ENCODE results near the gene SLC25A43.

The SLC25A43 gene

GRCh38 chrX:119442286-119442685 lies 43.1 kb downstream of the SLC25A43 start:
- TF ChIP-seq CTCF (IDR thresholded peaks at IDR 0.05; ENCODE audit: low read depth, low read length, missing control alignments): no peak
- no peak for DNase-seq (ENCODE audit: extremely low read depth, low read depth)
- H3K4me3 ChIP-seq (replicated peaks; ENCODE audit: low read depth, low read length): no peak overlapping the region

- H3K4me3 ChIP-seq (replicated peaks; ENCODE audit: low read depth, low read length): no peak overlapping the region
- no peak for DNase-seq (ENCODE audit: extremely low read depth, low read depth)
- TF ChIP-seq CTCF (IDR thresholded peaks at IDR 0.05; ENCODE audit: low read depth, low read length, missing control alignments): no peak
Observed at GRCh38 chrX:119453202-119453601, 54.1 kb downstream of the SLC25A43 start.

- DNase-seq (ENCODE audit: extremely low read depth, low read depth): no peak
- no peak for TF ChIP-seq CTCF (IDR thresholded peaks at IDR 0.05; ENCODE audit: low read depth, low read length, missing control alignments)
Observed at GRCh38 chrX:119455264-119455663, 56.1 kb downstream of the SLC25A43 start.

GRCh38 chrX:119459181-119459580 lies 60.0 kb downstream of the SLC25A43 start:
- no peak for DNase-seq (ENCODE audit: extremely low read depth, low read depth)
- TF ChIP-seq CTCF (IDR thresholded peaks at IDR 0.05; ENCODE audit: low read depth, low read length, missing control alignments): no peak
- no peak overlapping the region for H3K4me3 ChIP-seq (replicated peaks; ENCODE audit: low read depth, low read length)

More at GRCh38 chrX:119455264-119455663, 56.1 kb downstream of the SLC25A43 start:
- no peak overlapping the region for H3K4me3 ChIP-seq (replicated peaks; ENCODE audit: low read depth, low read length)

GRCh38 chrX:119465555-119465954 lies 66.4 kb downstream of the SLC25A43 start:
- no peak for TF ChIP-seq CTCF (IDR thresholded peaks at IDR 0.05; ENCODE audit: low read depth, low read length, missing control alignments)
- H3K4me3 ChIP-seq (replicated peaks; ENCODE audit: low read depth, low read length): no peak overlapping the region
- DNase-seq (ENCODE audit: extremely low read depth, low read depth): no peak

GRCh38 chrX:119466970-119467369 lies 67.8 kb downstream of the SLC25A43 start:
- DNase-seq (ENCODE audit: extremely low read depth, low read depth): no peak
- no peak for TF ChIP-seq CTCF (IDR thresholded peaks at IDR 0.05; ENCODE audit: low read depth, low read length, missing control alignments)
- H3K4me3 ChIP-seq (replicated peaks; ENCODE audit: low read depth, low read length): no peak overlapping the region

- TF ChIP-seq CTCF (IDR thresholded peaks at IDR 0.05; ENCODE audit: low read depth, low read length, missing control alignments): no peak
- no peak overlapping the region for H3K4me3 ChIP-seq (replicated peaks; ENCODE audit: low read depth, low read length)
- DNase-seq (ENCODE audit: extremely low read depth, low read depth): no peak
Observed at GRCh38 chrX:119467433-119467832, 68.3 kb downstream of the SLC25A43 start.

Data from HFF-Myc (cell line).